Endothelial cell of umbilical vein (primary cell): ENCODE results near the gene FAM222A. TPM values are rescaled to one million over a fixed set of nuclear protein-coding genes. Genes with fewer than 3 reads are reported as not detected.

Experiments
- BruUV-seq: library from RNA; stranded (reverse); fragments of 400-500 nt; replicated peaks from 2 replicates; lab custom pipeline; 2021; lab: Mats Ljungman, UMichigan
- CTCF ChIA-PET: fragments of 300-600, 350-600 bp; sonication (Branson Sonifier 250); formaldehyde crosslinking; loops from one replicate; lab custom pipeline; 2021; ENCODE audit warnings: antibody characterized with exemption, inconsistent platforms; lab: Charles Lee
- POLR2A ChIA-PET: fragments of 300-600, 350-600 bp; sonication (Branson Sonifier 250); formaldehyde crosslinking; loops from one replicate; lab custom pipeline; 2021; ENCODE audit warnings: antibody characterized with exemption, inconsistent platforms; lab: Charles Lee
- DNase-seq: peaks from one replicate; pipeline ENCODE4 v3.0.0-alpha.2; 2011; ENCODE audit warnings: low read depth, low spot score
- FAIRE-seq: peaks from 2 replicates; lab custom pipeline; 2011; peaks lifted over from hg19 to GRCh38; lab: Jason Lieb, UNC
- H2AFZ ChIP-seq: 2 replicates; pipeline ENCODE4 v1.6.0; 2012; ENCODE audit warnings: low read depth, low read length, control low read depth, inconsistent platforms
- H3K27ac ChIP-seq: 2 replicates; pipeline ENCODE4 v1.5.1; 2011; ENCODE audit warnings: low read depth, mild to moderate bottlenecking, control low read depth, low read length, moderate library complexity; ENCODE audit not compliant: insufficient read depth
- H3K27me3 ChIP-seq, 2 experiments: 2 replicates each; pipeline versions ENCODE4 v1.6.0 to v1.6.1; 2011; ENCODE audit warnings: low read length in 2 of 2, mixed read lengths in 1 of 2; ENCODE audit not compliant: control insufficient read depth in 2 of 2, insufficient read depth in 2 of 2
- H3K36me3 ChIP-seq, 2 experiments: 2 replicates in 1 of 2; 3 replicates in 1 of 2; pipeline ENCODE4 v1.5.1; 2011; ENCODE audit warnings: low read length in 2 of 2, mild to moderate bottlenecking in 1 of 2, moderate library complexity in 1 of 2; ENCODE audit not compliant: control insufficient read depth in 2 of 2, insufficient read depth in 2 of 2; ENCODE audit errors: extremely low read depth in 1 of 2
- H3K4me1 ChIP-seq: 3 replicates; pipeline ENCODE4 v1.5.1; 2011; ENCODE audit warnings: mild to moderate bottlenecking, low read length; ENCODE audit not compliant: control insufficient read depth, insufficient read depth; ENCODE audit errors: extremely low read depth
- H3K4me2 ChIP-seq: 2 replicates; pipeline ENCODE4 v1.6.1; 2011; ENCODE audit warnings: low read length, control low read depth, mixed read lengths; ENCODE audit not compliant: insufficient read depth
- H3K4me3 ChIP-seq, 3 experiments: fragments of 200-600 bp in 1 of 3; sonication (generic), shearing (Covaris generic) in 1 of 3; replicated peaks in 1 of 3; 2 replicates each; pipeline ENCODE4 v1.5.1; 2011 to 2016; ENCODE audit warnings: control low read depth in 3 of 3, low read length in 3 of 3, mild to moderate bottlenecking in 2 of 3, inconsistent platforms in 1 of 3, low read depth in 1 of 3, moderate library complexity in 1 of 3; ENCODE audit not compliant: insufficient read depth in 1 of 3
- H3K79me2 ChIP-seq: 2 replicates; pipeline ENCODE4 v1.6.0; 2012; ENCODE audit warnings: low read length, inconsistent platforms; ENCODE audit not compliant: control insufficient read depth, insufficient read depth
- H3K9ac ChIP-seq: replicated peaks from 2 replicates; pipeline ENCODE3; 2011; ENCODE audit warnings: low read length, control low read depth; ENCODE audit not compliant: insufficient read depth; ENCODE audit errors: extremely low read depth
- H3K9me1 ChIP-seq: replicated peaks from 3 replicates; pipeline ENCODE4 v1.6.0; 2011; ENCODE audit warnings: mild to moderate bottlenecking, low read length; ENCODE audit not compliant: control insufficient read depth, insufficient read depth; ENCODE audit errors: extremely low read depth
- H3K9me3 ChIP-seq: replicated peaks from 2 replicates; pipeline ENCODE4 v1.5.1; 2012; ENCODE audit warnings: low read length, inconsistent platforms; ENCODE audit not compliant: control insufficient read depth, insufficient read depth
- H4K20me1 ChIP-seq: replicated peaks from 2 replicates; pipeline ENCODE3; 2011; ENCODE audit warnings: mild to moderate bottlenecking, low read length; ENCODE audit not compliant: control insufficient read depth, insufficient read depth; ENCODE audit errors: extremely low read depth
- EZH2 ChIP-seq: IDR thresholded peaks from 2 replicates; pipeline ENCODE4 v1.6.1; 2012; ENCODE audit warnings: borderline replicate concordance, low read depth, mild to moderate bottlenecking, moderate library complexity, low read length, inconsistent platforms; ENCODE audit not compliant: severe bottlenecking
- FOS ChIP-seq: IDR thresholded peaks from 2 replicates; pipeline ENCODE4 v1.6.1; 2011; ENCODE audit warnings: mild to moderate bottlenecking, low read length, moderate library complexity, borderline replicate concordance; ENCODE audit not compliant: insufficient read depth
- GATA2 ChIP-seq: IDR thresholded peaks from 2 replicates; pipeline ENCODE4 v1.7.0; 2011; ENCODE audit warnings: low read depth, mild to moderate bottlenecking, moderate library complexity, mixed read lengths, low read length; ENCODE audit not compliant: insufficient read length, insufficient read depth
- JUN ChIP-seq: IDR thresholded peaks from 2 replicates; pipeline ENCODE4 v1.6.1; 2011; ENCODE audit warnings: borderline replicate concordance, low read depth; ENCODE audit not compliant: insufficient read length, insufficient read depth
- MYC ChIP-seq: IDR thresholded peaks from one replicate; pipeline ENCODE4 v1.6.1; 2011; ENCODE audit warnings: mild to moderate bottlenecking, low read depth, low read length
- POLR2A ChIP-seq: IDR thresholded peaks from 2 replicates; pipeline ENCODE4 v1.6.1; 2012; ENCODE audit warnings: low read depth, mild to moderate bottlenecking, control low read depth, low read length
- POLR2AphosphoS5 ChIP-seq: IDR thresholded peaks from 2 replicates; pipeline ENCODE4 v1.6.1; 2012; ENCODE audit warnings: low read depth, mild to moderate bottlenecking, control low read depth, low read length, moderate library complexity; ENCODE audit not compliant: insufficient read depth
- dilution Hi-C: fragments of 300-500 bp; cut with MboI; formaldehyde crosslinking; loops from one replicate; pipeline ENCODE4 v1.15.0; 2019; ENCODE audit warnings: low sequenced_read_pairs; ENCODE audit not compliant: extremely low pct_ligation_motif_present
- intact Hi-C: fragments of 100-400 bp; cut with micrococcal nuclease; formaldehyde crosslinking; loops from one replicate; pipeline ENCODE4 v1.10.0; 2022
- polyA plus RNA-seq, 4 experiments: library from polyadenylated mRNA; depleted of rRNA in 3 of 4; stranded (reverse) in 3 of 4; unstranded in 1 of 4; fragments of >200 nt; gene quantifications; 2 replicates each; pipeline versions ENCODE4 v1.2.1 to v1.2.3, GENCODE V29; 2011 to 2012; ENCODE audit warnings: missing spikeins in 1 of 4
- total RNA-seq: library from RNA; stranded (reverse); gene quantifications from 2 replicates; pipeline ENCODE4 v1.2.3, GENCODE V29; 2021
- TF ChIP-seq, protein P1 (sequence below), 2 donors: IDR thresholded peaks; 1 replicate in 1 of 2; 2 replicates in 1 of 2; pipeline ENCODE4 v1.5.1; 2011; ENCODE audit warnings: low read length in 2 of 2, mild to moderate bottlenecking in 2 of 2, moderate library complexity in 2 of 2, control low read depth in 1 of 2, inconsistent platforms in 1 of 2, low read depth in 1 of 2; ENCODE audit not compliant: insufficient read depth in 1 of 2; ENCODE audit errors: extremely low read depth in 1 of 2
- TF ChIP-seq, protein P2 (sequence below): IDR thresholded peaks from 2 replicates; pipeline ENCODE4 v1.6.1; 2011; ENCODE audit not compliant: insufficient read depth, insufficient read length

FAM222A gene
- total and polyA plus RNA-seq, 2 donors (not counting 3 experiments of a cell fraction or from before 2014, with no cell fraction given): 0.62 to 1.7 TPM

DNA sequence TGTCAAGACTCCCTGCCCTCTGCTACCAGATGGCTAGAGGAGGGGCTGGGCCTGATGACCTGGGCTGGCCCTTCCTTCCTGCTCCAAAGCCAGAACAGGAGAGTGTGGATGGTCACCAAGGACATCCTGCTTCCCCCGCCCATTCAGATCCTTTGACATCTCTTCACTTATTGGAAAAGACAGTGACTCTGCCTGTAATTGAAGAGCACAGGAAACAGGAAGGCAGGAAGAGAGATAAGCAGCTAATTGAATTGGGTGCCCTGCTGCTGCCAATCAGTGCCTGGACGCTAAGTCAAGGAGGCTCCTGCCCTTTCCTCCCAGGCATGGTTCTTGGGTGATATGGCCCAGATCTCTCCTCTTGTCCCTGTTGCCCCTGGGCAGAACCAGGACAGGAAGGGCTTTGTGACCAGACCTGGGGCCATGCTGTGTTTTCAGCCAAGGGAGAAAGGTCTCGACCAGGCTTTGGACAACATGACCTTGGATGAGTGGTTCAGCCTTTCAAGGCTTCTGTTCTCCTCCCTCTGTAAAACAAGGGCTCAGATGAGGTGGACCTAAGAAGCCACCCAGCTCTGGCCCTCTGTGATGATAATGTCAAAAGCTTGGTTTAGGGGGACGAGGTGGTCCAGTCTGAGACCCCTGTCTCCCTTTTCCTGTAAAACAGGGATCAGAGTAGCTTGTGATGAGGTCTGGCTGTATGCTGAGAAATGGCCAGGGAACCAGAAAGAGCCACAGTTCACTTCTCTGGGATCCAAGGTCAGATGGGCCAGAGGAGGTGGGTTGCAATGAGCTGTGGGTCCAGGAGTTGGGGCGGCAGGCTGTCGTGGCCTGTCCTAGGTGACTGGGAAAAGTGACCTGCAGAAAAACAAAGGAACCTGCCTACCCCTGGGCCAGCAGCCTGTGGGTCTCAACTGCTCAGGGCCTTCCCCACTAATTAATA, 38.8 kb downstream of the FAM222A start:
- dilution Hi-C loops (no loop called here), intact Hi-C loops (no loop called here)
- CTCF ChIA-PET: interaction anchor here (1.1 to 3.2 kb wide), 2 partner anchors 9 to 23 kb away, joined by 3 to 15 read pairs; no protein-coding TSS in a partner anchor
- POLR2A ChIA-PET: no interaction called here
- Histone ChIP-seq H3K4me2 (no peak overlapping the region), H3K9ac (no peak overlapping the region), H3K9me3 (no peaks in the 10 kb centered on the region), H4K20me1 (no peaks in the 10 kb centered on the region), H3K79me2 (no peaks in the 10 kb centered on the region), H3K4me3 (no peak overlapping the region), H3K27me3 (no peaks in the 10 kb centered on the region), H2AFZ (no peak overlapping the region), H3K9me1 (no peaks in the 10 kb centered on the region), H3K4me1 (no peaks in the 10 kb centered on the region), H3K36me3 (no peaks in the 10 kb centered on the region), H3K27ac (no peak overlapping the region)
- TF ChIP-seq, protein P1, sequence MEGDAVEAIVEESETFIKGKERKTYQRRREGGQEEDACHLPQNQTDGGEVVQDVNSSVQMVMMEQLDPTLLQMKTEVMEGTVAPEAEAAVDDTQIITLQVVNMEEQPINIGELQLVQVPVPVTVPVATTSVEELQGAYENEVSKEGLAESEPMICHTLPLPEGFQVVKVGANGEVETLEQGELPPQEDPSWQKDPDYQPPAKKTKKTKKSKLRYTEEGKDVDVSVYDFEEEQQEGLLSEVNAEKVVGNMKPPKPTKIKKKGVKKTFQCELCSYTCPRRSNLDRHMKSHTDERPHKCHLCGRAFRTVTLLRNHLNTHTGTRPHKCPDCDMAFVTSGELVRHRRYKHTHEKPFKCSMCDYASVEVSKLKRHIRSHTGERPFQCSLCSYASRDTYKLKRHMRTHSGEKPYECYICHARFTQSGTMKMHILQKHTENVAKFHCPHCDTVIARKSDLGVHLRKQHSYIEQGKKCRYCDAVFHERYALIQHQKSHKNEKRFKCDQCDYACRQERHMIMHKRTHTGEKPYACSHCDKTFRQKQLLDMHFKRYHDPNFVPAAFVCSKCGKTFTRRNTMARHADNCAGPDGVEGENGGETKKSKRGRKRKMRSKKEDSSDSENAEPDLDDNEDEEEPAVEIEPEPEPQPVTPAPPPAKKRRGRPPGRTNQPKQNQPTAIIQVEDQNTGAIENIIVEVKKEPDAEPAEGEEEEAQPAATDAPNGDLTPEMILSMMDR (IDR thresholded peaks at IDR 0.05; ENCODE audit: extremely low read depth in 1 of 2, insufficient read depth in 1 of 2, low read depth in 1 of 2, low read length in 2 of 2): no peak
- TF ChIP-seq, protein P2, sequence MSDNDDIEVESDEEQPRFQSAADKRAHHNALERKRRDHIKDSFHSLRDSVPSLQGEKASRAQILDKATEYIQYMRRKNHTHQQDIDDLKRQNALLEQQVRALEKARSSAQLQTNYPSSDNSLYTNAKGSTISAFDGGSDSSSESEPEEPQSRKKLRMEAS: no peak
- no peak for TF ChIP-seq FOS
- TF ChIP-seq JUN: no peak
- no peak for TF ChIP-seq POLR2AphosphoS5
- no peak for TF ChIP-seq MYC
- TF ChIP-seq POLR2A: no peak
- no peak for TF ChIP-seq EZH2
- no peak for TF ChIP-seq GATA2
- BruUV-seq: no TSS peak
- FAIRE-seq: no peak
- no peak for DNase-seq
